Neural cell (in vitro differentiated cells): ENCODE measurements around the gene PCDH15.

ENCODE experiments used
- EZH2 ChIP-seq: fragments of 200-600, 300-800 bp; shearing (Covaris generic), sonication (generic); IDR thresholded peaks from 2 replicates; pipeline ENCODE4 v1.6.1; 2014; ENCODE audit warnings: antibody characterized with exemption, low read length, borderline replicate concordance, mild to moderate bottlenecking; ENCODE audit not compliant: insufficient read depth, poor library complexity, severe bottlenecking
- MXI1 ChIP-seq: fragments of 450-650 bp; conservative IDR thresholded peaks from 2 replicates; pipeline ENCODE4 v1.6.1; 2014; ENCODE audit warnings: antibody characterized with exemption, mild to moderate bottlenecking; ENCODE audit not compliant: poor library complexity, severe bottlenecking
- POLR2AphosphoS5 ChIP-seq: IDR thresholded peaks from 2 replicates; pipeline ENCODE4 v1.6.1; 2012
- RAD21 ChIP-seq: fragments of 450-650 bp; conservative IDR thresholded peaks from 2 replicates; pipeline ENCODE4 v1.6.1; 2014; ENCODE audit warnings: antibody characterized with exemption, mild to moderate bottlenecking, moderate library complexity
- SMC3 ChIP-seq: fragments of 450-650 bp; conservative IDR thresholded peaks from 2 replicates; pipeline ENCODE4 v1.6.1; 2014; ENCODE audit warnings: antibody characterized with exemption, mild to moderate bottlenecking, moderate library complexity; ENCODE audit not compliant: poor library complexity
- TAF1 ChIP-seq: IDR thresholded peaks from 2 replicates; pipeline ENCODE4 v1.6.1; 2012; ENCODE audit warnings: low read depth
- TF ChIP-seq, protein P1 (sequence below): fragments of 450-650 bp; IDR thresholded peaks from 2 replicates; pipeline ENCODE4 v1.5.1; 2014; ENCODE audit warnings: antibody characterized with exemption, mild to moderate bottlenecking, moderate library complexity; ENCODE audit not compliant: poor library complexity, severe bottlenecking
- TF ChIP-seq, protein P2 (sequence below): IDR thresholded peaks from 2 replicates; pipeline ENCODE4 v1.6.1; 2012; ENCODE audit warnings: borderline replicate concordance

DNA sequence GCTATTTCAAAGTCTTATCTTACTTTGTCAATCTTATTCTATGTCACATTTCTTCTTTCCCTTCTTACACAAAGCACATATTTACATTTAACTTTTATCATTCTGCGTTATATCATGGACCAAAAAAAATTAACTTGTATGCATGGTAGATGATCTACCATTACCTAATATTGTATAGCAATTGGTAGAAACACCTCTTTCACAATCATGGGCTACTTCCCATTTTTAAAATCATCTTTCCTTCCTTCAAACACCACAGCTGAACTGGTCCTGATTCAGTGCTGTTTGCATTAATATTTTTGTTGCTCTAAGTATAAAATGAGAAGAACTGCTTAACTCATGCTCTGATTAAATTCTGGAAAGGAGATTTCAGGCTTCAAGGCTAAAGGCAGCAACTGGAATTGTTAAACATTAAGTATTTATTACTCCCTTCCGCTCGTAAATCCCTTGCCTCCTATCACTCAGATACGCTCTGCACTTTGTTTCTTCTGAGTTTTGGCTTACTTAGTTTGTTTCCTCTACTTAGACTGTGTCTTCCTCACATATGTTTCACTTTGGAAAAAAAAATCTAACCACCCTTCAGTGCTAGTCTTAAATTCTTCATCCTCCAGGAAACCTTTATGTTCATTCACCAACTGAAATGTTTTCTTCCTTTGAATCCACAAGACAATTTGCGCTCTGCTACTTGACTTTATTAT lies 901.4 kb downstream of the PCDH15 start:
- TF ChIP-seq, protein P1, sequence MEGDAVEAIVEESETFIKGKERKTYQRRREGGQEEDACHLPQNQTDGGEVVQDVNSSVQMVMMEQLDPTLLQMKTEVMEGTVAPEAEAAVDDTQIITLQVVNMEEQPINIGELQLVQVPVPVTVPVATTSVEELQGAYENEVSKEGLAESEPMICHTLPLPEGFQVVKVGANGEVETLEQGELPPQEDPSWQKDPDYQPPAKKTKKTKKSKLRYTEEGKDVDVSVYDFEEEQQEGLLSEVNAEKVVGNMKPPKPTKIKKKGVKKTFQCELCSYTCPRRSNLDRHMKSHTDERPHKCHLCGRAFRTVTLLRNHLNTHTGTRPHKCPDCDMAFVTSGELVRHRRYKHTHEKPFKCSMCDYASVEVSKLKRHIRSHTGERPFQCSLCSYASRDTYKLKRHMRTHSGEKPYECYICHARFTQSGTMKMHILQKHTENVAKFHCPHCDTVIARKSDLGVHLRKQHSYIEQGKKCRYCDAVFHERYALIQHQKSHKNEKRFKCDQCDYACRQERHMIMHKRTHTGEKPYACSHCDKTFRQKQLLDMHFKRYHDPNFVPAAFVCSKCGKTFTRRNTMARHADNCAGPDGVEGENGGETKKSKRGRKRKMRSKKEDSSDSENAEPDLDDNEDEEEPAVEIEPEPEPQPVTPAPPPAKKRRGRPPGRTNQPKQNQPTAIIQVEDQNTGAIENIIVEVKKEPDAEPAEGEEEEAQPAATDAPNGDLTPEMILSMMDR = no peak
- TF ChIP-seq RAD21 = no peak
- TF ChIP-seq MXI1 = no peak
- TF ChIP-seq POLR2AphosphoS5 = no peak
- TF ChIP-seq SMC3 = no peak
- TF ChIP-seq, protein P2, sequence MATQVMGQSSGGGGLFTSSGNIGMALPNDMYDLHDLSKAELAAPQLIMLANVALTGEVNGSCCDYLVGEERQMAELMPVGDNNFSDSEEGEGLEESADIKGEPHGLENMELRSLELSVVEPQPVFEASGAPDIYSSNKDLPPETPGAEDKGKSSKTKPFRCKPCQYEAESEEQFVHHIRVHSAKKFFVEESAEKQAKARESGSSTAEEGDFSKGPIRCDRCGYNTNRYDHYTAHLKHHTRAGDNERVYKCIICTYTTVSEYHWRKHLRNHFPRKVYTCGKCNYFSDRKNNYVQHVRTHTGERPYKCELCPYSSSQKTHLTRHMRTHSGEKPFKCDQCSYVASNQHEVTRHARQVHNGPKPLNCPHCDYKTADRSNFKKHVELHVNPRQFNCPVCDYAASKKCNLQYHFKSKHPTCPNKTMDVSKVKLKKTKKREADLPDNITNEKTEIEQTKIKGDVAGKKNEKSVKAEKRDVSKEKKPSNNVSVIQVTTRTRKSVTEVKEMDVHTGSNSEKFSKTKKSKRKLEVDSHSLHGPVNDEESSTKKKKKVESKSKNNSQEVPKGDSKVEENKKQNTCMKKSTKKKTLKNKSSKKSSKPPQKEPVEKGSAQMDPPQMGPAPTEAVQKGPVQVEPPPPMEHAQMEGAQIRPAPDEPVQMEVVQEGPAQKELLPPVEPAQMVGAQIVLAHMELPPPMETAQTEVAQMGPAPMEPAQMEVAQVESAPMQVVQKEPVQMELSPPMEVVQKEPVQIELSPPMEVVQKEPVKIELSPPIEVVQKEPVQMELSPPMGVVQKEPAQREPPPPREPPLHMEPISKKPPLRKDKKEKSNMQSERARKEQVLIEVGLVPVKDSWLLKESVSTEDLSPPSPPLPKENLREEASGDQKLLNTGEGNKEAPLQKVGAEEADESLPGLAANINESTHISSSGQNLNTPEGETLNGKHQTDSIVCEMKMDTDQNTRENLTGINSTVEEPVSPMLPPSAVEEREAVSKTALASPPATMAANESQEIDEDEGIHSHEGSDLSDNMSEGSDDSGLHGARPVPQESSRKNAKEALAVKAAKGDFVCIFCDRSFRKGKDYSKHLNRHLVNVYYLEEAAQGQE = no peak
- TF ChIP-seq EZH2 = no peak
- TF ChIP-seq TAF1 = no peak
